Activated T-helper 17 cell treated with anti-CD3 and anti-CD28 coated beads, Interleukin-2, amount 50 U/mL, for 72 hours (primary cell): ENCODE results near the gene SMC6. TPM values are rescaled to one million over a fixed set of nuclear protein-coding genes. Genes with fewer than 3 reads are reported as not detected.

Experiments used
- ATAC-seq: fragments of 150-1000 bp; cut with Tn5 transposase; replicated peaks from 2 replicates; pipeline ENCODE4 v1.10.0; 2021; ENCODE audit warnings: mild to moderate bottlenecking, moderate library complexity
- H3K27ac Mint-ChIP-seq: one replicate; pipeline ENCODE4 v1.8.0; 2022; ENCODE audit warnings: mixed read lengths
- H3K27me3 Mint-ChIP-seq: one replicate; pipeline ENCODE4 v1.8.0; 2022; ENCODE audit warnings: mixed read lengths
- H3K36me3 Mint-ChIP-seq: one replicate; pipeline ENCODE4 v1.8.0; 2022; ENCODE audit warnings: low read depth, mild to moderate bottlenecking, mixed read lengths
- H3K4me1 Mint-ChIP-seq: one replicate; pipeline ENCODE4 v1.8.0; 2022; ENCODE audit warnings: mixed read lengths
- H3K4me3 Mint-ChIP-seq: one replicate; pipeline ENCODE4 v1.8.0; 2022; ENCODE audit warnings: mild to moderate bottlenecking, mixed read lengths
- H3K9me3 Mint-ChIP-seq: one replicate; pipeline ENCODE4 v1.8.0; 2022; ENCODE audit warnings: mixed read lengths
- total RNA-seq, 2 donors: library from RNA; stranded (reverse); gene quantifications; one replicate each; pipeline ENCODE4 v1.2.3, GENCODE V29; 2022

Gene SMC6
- total RNA-seq, 2 donors from 2014 or later, result 14.1 to 22.3 TPM

- no peak for ATAC-seq
- Mint-ChIP-seq H3K36me3 (no peaks in the 10 kb centered on the region), H3K9me3 (no peaks in the 10 kb centered on the region), H3K27me3 (peaks cover 5% of the 10 kb centered on the region), H3K4me1 (no peaks in the 10 kb centered on the region), H3K4me3 (no peak overlapping the region), H3K27ac (no peak overlapping the region)
Measured at GRCh38 chr2:17614174-17614930, 139.3 kb downstream of the SMC6 start.

Other genes starting within 250 kb of the SMC6 start
- gene RAD51AP2, start 235.4 kb downstream of the SMC6 start, total RNA-seq, result not detected
- gene VSNL1, start 213.1 kb downstream of the SMC6 start, total RNA-seq, result not detected
- gene GEN1, start 328 bp upstream of the SMC6 start, total RNA-seq, result 10 to 100 TPM; 27.6 to 38.3 TPM
- not detected for gene MSGN1, start 62.6 kb upstream of the SMC6 start, total RNA-seq
- gene KCNS3, start 124.9 kb upstream of the SMC6 start, total RNA-seq, result not detected